Measurements from ENCODE around the gene ZNF32.

DNA sequence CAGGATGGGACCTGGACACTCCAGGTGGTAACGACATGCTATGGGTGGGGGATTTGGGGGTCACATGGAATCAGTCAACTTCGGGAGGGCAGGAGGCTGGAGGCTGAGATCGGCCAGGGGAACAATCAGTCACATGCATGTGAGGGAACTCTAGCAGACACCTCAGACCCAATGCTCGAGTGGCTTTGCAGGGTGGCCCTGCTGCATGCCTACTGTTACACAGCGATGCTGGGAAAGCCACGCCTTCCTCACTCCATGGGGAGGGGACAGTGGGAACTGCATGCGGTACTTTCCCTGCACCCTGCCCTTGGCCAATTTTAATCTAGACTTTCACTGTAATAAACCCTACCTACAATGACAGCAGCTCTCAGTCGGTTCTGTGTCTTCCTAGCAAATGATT lies 6.6 kb upstream of the ZNF32 start:
- TF ChIP-seq POLR2A (IDR thresholded peaks at IDR 0.05): no peak
- TF ChIP-seq, protein P1, sequence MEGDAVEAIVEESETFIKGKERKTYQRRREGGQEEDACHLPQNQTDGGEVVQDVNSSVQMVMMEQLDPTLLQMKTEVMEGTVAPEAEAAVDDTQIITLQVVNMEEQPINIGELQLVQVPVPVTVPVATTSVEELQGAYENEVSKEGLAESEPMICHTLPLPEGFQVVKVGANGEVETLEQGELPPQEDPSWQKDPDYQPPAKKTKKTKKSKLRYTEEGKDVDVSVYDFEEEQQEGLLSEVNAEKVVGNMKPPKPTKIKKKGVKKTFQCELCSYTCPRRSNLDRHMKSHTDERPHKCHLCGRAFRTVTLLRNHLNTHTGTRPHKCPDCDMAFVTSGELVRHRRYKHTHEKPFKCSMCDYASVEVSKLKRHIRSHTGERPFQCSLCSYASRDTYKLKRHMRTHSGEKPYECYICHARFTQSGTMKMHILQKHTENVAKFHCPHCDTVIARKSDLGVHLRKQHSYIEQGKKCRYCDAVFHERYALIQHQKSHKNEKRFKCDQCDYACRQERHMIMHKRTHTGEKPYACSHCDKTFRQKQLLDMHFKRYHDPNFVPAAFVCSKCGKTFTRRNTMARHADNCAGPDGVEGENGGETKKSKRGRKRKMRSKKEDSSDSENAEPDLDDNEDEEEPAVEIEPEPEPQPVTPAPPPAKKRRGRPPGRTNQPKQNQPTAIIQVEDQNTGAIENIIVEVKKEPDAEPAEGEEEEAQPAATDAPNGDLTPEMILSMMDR (IDR thresholded peaks at IDR 0.05): no peak
- TF ChIP-seq POLR2AphosphoS5 (IDR thresholded peaks at IDR 0.05): no peak
